GM19099 (cell line): ENCODE results near the gene FLNB.

Experiments used
- POLR2A ChIP-seq: IDR thresholded peaks from 3 replicates; pipeline ENCODE4 v1.6.1; 2011; ENCODE audit warnings: low read depth; ENCODE audit not compliant: insufficient read length; ENCODE audit errors: extremely low read depth

Gene FLNB

DNA sequence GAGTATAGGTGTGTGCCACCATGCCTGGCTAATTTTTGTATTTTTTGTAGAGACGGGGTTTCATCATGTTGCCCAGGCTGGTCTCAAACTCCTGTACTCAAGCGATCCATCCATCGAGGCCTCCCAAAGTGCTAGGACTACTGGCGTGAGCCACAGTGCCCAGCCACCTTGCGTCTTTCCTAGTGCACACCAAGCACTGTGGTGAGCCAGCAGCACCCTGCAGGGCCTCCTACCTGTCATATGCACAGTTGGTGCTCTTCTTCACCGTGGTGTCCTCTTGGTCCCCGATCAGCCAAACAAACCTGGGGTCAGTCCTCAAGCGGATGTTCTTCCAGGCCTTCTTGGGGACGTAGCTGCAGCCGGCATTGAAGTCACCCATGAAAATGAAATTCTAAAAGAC lies 189.4 kb downstream of the FLNB start:
- no peak for TF ChIP-seq POLR2A

DNA sequence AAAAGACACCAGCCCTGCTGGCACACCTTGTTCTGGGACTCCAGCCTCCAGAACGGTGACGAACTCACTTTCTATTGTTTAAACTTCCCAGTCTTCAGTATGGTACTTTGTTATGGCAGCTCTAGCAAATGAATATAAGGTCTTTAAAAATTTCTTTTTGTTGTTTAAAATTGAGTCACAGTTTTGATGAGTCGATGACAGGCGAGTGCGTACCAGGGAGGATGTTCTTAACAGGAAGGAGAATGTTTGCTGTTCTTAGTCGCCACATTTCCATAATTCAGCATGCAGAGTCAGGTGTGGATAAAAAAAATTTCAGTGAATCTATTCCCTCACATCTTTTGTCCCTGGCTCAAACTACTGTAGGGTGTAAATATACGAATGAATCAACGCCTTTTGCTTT lies 190.1 kb downstream of the FLNB start:
- no peak for TF ChIP-seq POLR2A

GRCh38 chr3:58198804-58199203 lies 190.6 kb downstream of the FLNB start:
- no peak for TF ChIP-seq POLR2A

DNA sequence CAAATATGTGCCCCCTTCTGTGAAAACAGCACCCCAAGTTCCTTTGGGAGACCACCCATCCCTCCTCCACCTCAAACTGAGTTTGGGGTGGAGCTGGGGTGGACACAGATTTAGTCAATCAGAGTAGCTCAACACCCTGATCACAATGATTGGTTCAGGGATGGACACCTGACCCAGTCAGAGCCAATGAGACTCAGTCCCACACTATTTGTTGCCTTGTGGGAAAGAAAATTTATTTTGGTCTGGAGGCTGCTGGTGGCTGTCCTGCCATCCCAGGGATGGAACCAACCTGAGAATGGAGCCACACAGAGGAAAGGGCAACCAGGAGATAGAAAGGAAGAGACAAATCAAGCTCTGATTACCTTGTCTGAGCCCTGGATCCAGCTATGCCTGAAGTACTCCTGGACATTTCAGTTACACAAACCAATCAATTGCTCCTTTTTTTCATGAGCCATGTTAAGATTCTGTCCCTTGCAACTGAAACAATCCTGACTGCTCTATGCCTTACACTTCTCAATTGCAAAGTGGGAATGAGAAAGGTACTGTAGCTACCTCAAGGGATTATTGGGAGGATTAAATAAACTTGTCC lies 192.0 kb downstream of the FLNB start:
- no peak for TF ChIP-seq POLR2A

DNA sequence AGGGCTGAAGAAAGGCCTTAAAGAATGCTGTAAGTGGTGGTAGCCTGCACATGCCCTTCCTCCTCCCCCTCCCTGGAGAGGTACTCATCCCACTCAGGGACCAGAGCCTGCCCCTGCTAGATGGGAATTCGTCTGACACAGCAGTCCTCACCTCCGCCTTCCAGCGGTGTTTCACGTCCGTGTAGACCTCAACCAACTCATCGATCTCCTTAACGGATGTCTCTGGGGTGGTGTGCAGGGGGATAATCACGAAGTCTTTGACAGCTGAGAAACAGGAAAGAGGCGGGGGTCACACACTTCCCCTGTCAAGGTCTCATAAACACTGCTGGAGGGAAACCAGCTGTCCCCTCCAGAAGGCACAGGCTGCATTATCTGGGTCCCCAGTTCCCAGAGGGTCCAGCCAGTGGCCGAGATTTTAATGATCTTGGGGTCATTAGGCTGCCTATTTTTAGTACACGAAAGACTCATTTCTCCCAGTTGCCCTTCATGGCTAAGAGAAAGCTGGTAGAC lies 192.7 kb downstream of the FLNB start:
- no peak for TF ChIP-seq POLR2A

DNA sequence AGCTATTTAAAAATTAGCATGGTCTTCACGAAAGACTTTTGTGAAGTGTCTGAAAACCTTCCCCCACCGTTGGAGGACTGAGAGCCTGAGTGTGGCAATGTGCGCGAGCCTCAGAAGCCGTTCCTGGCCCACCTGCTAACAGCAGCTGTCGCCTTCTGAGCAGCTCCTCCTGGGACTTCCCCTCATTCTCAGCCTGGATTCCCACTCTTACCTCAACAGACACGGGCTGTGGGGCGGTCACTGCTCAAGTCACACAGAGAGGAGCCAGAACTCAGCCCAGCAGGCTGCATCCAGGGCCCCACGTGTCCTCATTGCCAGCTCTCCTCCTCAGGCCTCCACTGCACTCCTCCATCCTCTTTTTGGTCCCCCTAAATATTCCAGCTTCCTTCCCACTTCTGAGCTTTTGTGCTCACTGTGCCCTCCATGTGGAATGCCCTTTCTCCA lies 194.7 kb downstream of the FLNB start:
- TF ChIP-seq POLR2A = no peak

GRCh38 chr3:58203541-58203940 lies 195.3 kb downstream of the FLNB start:
- no peak for TF ChIP-seq POLR2A

GRCh38 chr3:58204720-58205119 lies 196.5 kb downstream of the FLNB start:
- no peak for TF ChIP-seq POLR2A

DNA sequence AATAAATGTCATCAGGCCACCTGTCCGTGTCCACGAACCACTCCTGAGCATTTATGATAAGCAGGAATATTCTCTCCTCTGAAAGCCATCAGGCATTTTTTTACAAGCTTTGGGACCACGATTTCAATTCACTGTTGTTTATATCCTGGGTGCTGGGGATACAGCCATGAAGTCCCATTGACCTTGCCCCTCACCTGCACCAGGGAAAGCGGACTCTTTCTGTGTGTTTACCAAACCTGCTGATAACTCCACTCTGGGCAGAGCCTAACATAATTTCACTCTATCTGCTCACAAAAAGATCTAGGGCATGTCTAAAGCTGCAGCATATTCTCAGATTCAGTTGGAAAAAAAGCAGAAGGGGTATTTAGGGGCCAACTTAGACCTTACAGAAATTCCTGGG lies 197.8 kb downstream of the FLNB start:
- no peak for TF ChIP-seq POLR2A

DNA sequence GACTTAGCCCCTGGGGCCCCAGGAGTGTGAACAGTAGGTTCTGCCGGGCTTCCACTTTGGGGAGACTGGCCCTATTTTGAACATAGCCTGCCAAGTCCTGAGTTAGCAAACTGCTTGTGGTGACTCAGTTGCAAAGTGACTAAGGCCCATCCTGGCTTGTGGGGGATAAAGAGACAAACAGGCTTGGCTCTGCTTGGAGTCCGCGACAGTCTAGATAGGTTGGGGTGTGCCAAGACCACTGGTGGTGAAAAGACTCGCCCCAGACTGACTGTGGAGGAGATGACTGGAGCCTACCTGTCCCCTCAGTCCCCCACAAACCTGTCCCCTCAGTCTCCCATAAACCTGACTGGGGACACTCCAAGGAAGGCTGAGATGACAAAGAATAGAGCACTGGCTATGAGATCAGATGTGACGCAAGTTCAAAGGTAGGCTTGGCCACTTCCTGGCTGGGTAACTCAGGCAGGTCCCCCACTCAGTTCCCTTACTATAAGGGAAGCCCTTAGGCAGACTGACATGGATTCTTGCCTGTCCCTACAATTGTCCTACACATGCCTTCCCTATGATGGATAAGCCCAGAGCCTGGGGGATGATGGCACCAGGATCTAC lies 198.3 kb downstream of the FLNB start:
- TF ChIP-seq POLR2A = no peak

DNA sequence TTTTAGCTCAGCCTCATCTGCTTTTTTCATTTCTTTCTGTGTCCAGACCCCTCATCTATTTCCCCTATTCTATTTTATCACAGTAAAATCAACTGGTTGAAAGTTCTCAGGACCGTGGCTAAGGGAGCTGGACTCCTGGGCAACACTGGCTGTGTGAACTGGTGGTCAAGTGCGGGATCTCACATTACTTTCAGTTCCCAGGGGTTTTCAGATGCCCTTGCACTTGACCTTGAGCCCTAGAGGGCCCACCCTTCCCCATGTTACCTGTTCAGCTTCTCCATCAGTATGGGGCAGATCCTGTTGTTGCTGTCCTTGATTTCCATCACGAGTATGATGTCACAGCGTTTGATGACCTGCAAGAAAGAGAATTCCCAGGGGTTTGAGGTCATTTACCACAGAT lies 199.7 kb downstream of the FLNB start:
- TF ChIP-seq POLR2A = no peak

GRCh38 chr3:58209933-58210332 lies 201.7 kb downstream of the FLNB start:
- no peak for TF ChIP-seq POLR2A

DNA sequence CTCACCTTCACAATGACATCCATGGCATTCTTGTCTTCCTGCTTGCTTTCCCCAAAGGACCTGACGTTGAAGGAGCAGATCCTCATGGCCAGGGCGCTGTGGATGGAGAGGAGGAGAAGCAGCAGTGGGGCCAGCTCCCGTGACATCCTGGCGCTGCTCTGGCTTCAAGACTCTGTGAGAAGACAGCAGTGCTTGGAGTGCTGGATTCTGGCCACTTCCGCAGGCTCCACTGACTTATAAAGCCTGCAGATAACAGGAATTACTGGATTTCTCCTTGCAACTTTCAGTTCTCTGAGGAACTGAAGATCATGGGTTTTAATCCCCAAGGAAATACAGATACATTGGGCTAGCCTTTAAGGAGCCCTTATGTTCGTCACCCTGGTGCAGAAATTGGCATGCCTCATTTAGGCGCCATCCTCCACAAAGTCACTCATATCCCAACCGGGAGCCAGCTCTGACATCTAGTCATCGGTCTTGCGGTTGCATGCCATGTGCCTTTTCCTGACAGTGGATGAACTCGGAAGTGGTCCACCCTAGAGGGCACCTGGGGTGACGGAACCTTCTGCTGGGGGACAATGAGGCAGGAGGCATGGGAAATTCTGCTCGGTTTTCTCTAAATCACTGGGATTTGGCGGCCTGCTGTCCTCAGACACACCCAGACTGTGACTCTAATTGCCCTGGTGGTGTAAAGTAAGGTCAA lies 202.7 kb downstream of the FLNB start, which contains the start of gene DNASE1L3:
Gene DNASE1L3 (minus strand): TSS at position 212 of the 700 bp plus-strand sequence. CDS start 66 bp downstream, at position 146.
- no peak for TF ChIP-seq POLR2A

DNA sequence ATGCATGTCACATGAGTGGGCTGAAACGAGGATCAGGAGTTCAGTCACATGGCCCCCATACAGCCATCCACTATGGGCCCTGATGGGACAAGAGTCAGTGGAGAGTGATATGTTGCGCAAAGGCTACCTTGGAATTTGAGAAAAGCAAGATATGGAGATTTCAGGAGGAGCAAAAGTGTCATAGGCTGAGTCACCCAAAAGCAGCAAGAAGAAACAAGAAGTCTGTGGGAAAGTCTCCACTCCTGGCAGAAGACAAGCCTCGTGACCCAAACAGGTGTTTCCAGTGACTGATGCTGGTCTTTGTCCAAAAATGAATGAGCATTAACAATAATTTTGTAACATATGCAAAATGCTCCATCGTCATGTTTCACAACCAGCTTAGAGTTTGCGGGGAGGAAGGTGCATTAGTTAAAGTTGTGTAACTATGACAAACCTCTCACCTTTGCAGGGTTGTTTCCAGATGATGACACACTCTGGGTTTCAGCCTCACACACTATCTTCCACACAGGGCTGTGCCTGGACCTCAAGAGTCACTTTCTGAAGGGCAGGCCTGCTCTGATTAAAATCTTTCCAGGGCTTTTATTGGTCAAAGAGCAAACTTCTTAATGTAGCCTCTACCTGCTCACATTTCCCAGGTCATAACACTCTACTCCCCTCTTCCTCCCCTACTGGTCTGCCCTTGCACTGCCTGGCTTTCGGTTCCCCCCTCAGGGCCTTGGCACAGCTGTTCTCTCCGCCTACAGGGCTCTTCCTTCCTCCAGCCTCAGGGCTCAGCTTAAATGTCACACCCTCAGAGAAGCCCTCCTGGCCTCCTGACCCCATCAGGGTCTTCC lies 206.5 kb downstream of the FLNB start:
- TF ChIP-seq POLR2A = no peak
